GM23338 (cell line): ENCODE measurements around the gene RPS6KC1.

Source experiments
- CTCF ChIP-seq, 2 experiments: fragments of 200-600 bp in 1 of 2; sonication (generic) in 1 of 2; conservative IDR thresholded peaks; 2 replicates each; pipeline versions ENCODE4 v1.5.1 to v1.6.1; 2016 to 2017; ENCODE audit warnings: antibody characterized with exemption in 2 of 2, low read depth in 2 of 2, mild to moderate bottlenecking in 2 of 2, moderate library complexity in 1 of 2
- EZH2 ChIP-seq: fragments of 200-600 bp; sonication (generic); IDR thresholded peaks from one replicate; pipeline ENCODE4 v1.8.0; 2017; ENCODE audit warnings: antibody characterized with exemption, mild to moderate bottlenecking, low read depth; ENCODE audit not compliant: unreplicated experiment
- EZH2phosphoT487 ChIP-seq: fragments of 200-600 bp; sonication (generic); IDR thresholded peaks from one replicate; pipeline ENCODE4 v1.8.1; 2018; ENCODE audit warnings: antibody characterized with exemption; ENCODE audit not compliant: unreplicated experiment

- no peak for TF ChIP-seq CTCF (conservative IDR thresholded peaks at IDR 0.05; ENCODE audit: low read depth in 2 of 2)
- no peak for TF ChIP-seq EZH2
- no peak for TF ChIP-seq EZH2phosphoT487
Observed at GRCh38 chr1:213119794-213120193, 68.8 kb downstream of the RPS6KC1 start.
